Loucy (cell line): ENCODE data around the gene CNTN2.

ENCODE experiments used
- CTCF ChIP-seq: fragments of 200-600 bp; sonication (generic); conservative IDR thresholded peaks from 2 replicates; pipeline ENCODE4 v1.5.1; 2014; ENCODE audit warnings: mild to moderate bottlenecking, antibody characterized with exemption, low read length
- EZH2phosphoT487 ChIP-seq: fragments of 200-600 bp; IDR thresholded peaks from 2 replicates; pipeline ENCODE4 v1.6.1; 2018; ENCODE audit warnings: antibody characterized with exemption, mild to moderate bottlenecking, moderate library complexity, borderline replicate concordance

GRCh38 chr1:205032508-205032907, 10.5 kb upstream of the CNTN2 start:
- TF ChIP-seq CTCF (no peak), EZH2phosphoT487 (no peak)
